K562 (cell line): ENCODE data around the gene STX1B. TPM values are rescaled to one million over a fixed set of nuclear protein-coding genes. Genes with fewer than 3 reads are reported as not detected.
A peak's percentile ranks its signal among the peaks of the same experiment; 100 is the strongest.

Experiments
- AFF4 ChIP-seq: sonication (generic); formaldehyde crosslinking; IDR thresholded peaks from 2 replicates; pipeline ENCODE4 v1.8.0; 2023; ENCODE audit warnings: mild to moderate bottlenecking, missing genetic modification reagents
- ARID4B ChIP-seq: sonication (generic); formaldehyde crosslinking; IDR thresholded peaks from 2 replicates; pipeline ENCODE4 v1.8.0; 2022; ENCODE audit warnings: mild to moderate bottlenecking, missing genetic modification reagents
- HEY1 ChIP-seq: fragments of 250-450 bp; sonication (Bioruptor Pico); IDR thresholded peaks from 2 replicates; pipeline ENCODE4 v1.5.0; 2020; ENCODE audit warnings: mild to moderate bottlenecking, moderate library complexity, borderline replicate concordance
- KAT7 ChIP-seq: sonication (generic); formaldehyde crosslinking; IDR thresholded peaks from 2 replicates; pipeline ENCODE4 v1.8.0; 2022; ENCODE audit warnings: missing genetic modification reagents, mild to moderate bottlenecking, borderline replicate concordance
- NFE2 ChIP-seq: IDR thresholded peaks from 2 replicates; pipeline ENCODE4 v1.6.1; 2014; ENCODE audit warnings: antibody characterized with exemption, low read depth
- PATZ1 ChIP-seq: fragments of 250-450 bp; sonication (Bioruptor Pico); IDR thresholded peaks from 2 replicates; pipeline ENCODE4 v1.5.0; 2020; ENCODE audit warnings: mild to moderate bottlenecking, borderline replicate concordance
- RB1 ChIP-seq: fragments of 450-650 bp; IDR thresholded peaks from 2 replicates; pipeline ENCODE4 v1.6.1; 2017; ENCODE audit warnings: low read depth, mild to moderate bottlenecking
- SMARCB1 ChIP-seq: IDR thresholded peaks from 2 replicates; pipeline ENCODE4 v1.6.1; 2011; ENCODE audit warnings: improper control_type of control experiment, low read depth; ENCODE audit not compliant: insufficient read length
- SP1 ChIP-seq: sonication (generic); formaldehyde crosslinking; IDR thresholded peaks from 2 replicates; pipeline ENCODE4 v1.8.1; 2022; ENCODE audit warnings: mild to moderate bottlenecking, missing genetic modification reagents
- SRSF3 ChIP-seq: fragments of 200-400 bp; formaldehyde crosslinking; IDR thresholded peaks from 2 replicates; pipeline ENCODE4 v1.6.1; 2016; ENCODE audit warnings: mild to moderate bottlenecking, low read length, moderate library complexity; ENCODE audit not compliant: insufficient read depth
- STAT5A ChIP-seq: IDR thresholded peaks from 2 replicates; pipeline ENCODE4 v1.6.1; 2012; ENCODE audit warnings: low read length, inconsistent platforms, borderline replicate concordance
- XRCC5 ChIP-seq: fragments of 200-400 bp; formaldehyde crosslinking; IDR thresholded peaks from 2 replicates; pipeline ENCODE4 v1.6.1; 2017; ENCODE audit warnings: low read depth, mild to moderate bottlenecking, low read length
- ZC3H4 ChIP-seq: sonication (generic); formaldehyde crosslinking; IDR thresholded peaks from 2 replicates; pipeline ENCODE4 v1.9.0; 2021; ENCODE audit warnings: missing genetic modification reagents, borderline replicate concordance
- ZNF143 ChIP-seq: sonication (generic); formaldehyde crosslinking; IDR thresholded peaks from 2 replicates; pipeline ENCODE4 v1.9.0; 2022; ENCODE audit warnings: mild to moderate bottlenecking, missing genetic modification reagents
- ZNF146 ChIP-seq: IDR thresholded peaks from one replicate; pipeline ENCODE4 v1.6.1; 2018; ENCODE audit warnings: missing compliant biosample characterization; ENCODE audit not compliant: unreplicated experiment
- polyA plus RNA-seq, 8 experiments: library from polyadenylated mRNA; depleted of rRNA in 4 of 8; stranded (reverse) in 5 of 8; unstranded in 3 of 8; fragments of >200 nt; fragmentation: Nextera tagmentation in 2 of 8; fragmentation: Illumina TruSeq in 1 of 8; extraction: Ambion mirVana in 2 of 8; extraction: Trizol in 1 of 8; gene quantifications; 2 replicates each; pipeline versions ENCODE4 v1.2.1 to v1.2.3, GENCODE V29; 2011 to 2014; ENCODE audit warnings: inconsistent platforms in 1 of 8, missing spikeins in 1 of 8
- total RNA-seq, 7 experiments: library from RNA; depleted of rRNA in 6 of 7; stranded (reverse); fragments of >200 nt in 6 of 7; fragmentation: Illumina TruSeq in 2 of 7; extraction: Trizol in 2 of 7; gene quantifications; 2 replicates each; pipeline versions ENCODE4 v1.2.1 to v1.2.3, GENCODE V29; 2011 to 2021; ENCODE audit warnings: low replicate concordance in 1 of 7

STX1B gene
- total and polyA plus RNA-seq, 9 of the 15 experiments (the other 6 are each of a cell fraction or from before 2014, with no cell fraction given): 0.07 to 2.5 (median 0.86) TPM

- peak; percentile 45; the same call in 1 of the 2 replicates for TF ChIP-seq ARID4B (CRISPR knock-in tag)
- no peak for TF ChIP-seq KAT7 (CRISPR knock-in tag)
- no peak for TF ChIP-seq SMARCB1
- no peak for TF ChIP-seq SRSF3
- TF ChIP-seq ZNF143 (CRISPR knock-in tag): no peak
- no peak for TF ChIP-seq ZNF146 (CRISPR knock-in tag)
- no peak; the same call in 1 of the 2 replicates for TF ChIP-seq RB1
- TF ChIP-seq SP1 (CRISPR knock-in tag): peak; percentile 75
- TF ChIP-seq ZC3H4 (CRISPR knock-in tag): no peak
- TF ChIP-seq NFE2: no peak
- TF ChIP-seq PATZ1 (CRISPR knock-in tag): no peak
- TF ChIP-seq HEY1 (CRISPR knock-in tag): no peak
- TF ChIP-seq XRCC5: no peak
- TF ChIP-seq STAT5A: no peak
- TF ChIP-seq AFF4: no peak; the same call in 1 of the 2 replicates
Observed at GRCh38 chr16:30949650-30950515, 60.6 kb downstream of the STX1B start (continued).
